ENCODE results near the gene OSBPL1A.

The OSBPL1A gene

GRCh38 chr18:24201699-24202687 lies 195.6 kb downstream of the OSBPL1A start:
- Histone ChIP-seq H3K36me3 (replicated peaks) (no peaks in the 10 kb centered on the region), H3K9me3 (no peaks in the 10 kb centered on the region), H3K27me3 (ENCODE audit: low read depth) (no peaks in the 10 kb centered on the region), H3K4me1 (peaks cover 3% of the 10 kb centered on the region; the same call in 1 of the 2 replicates), H3K4me3 (no peak overlapping the region)
- in situ Hi-C loops (cut with MboI; ENCODE audit: low sequenced_read_pairs) = no loop called here
- no peak for DNase-seq (ENCODE audit: low spot score in 2 of 2)

GRCh38 chr18:24200494-24201290 lies 196.9 kb downstream of the OSBPL1A start:
- no peak overlapping the region for H3K4me3 ChIP-seq
- no peaks in the 10 kb centered on the region for H3K27me3 ChIP-seq (ENCODE audit: low read depth)
- no peaks in the 10 kb centered on the region for H3K36me3 ChIP-seq (replicated peaks)
- H3K9me3 ChIP-seq = no peaks in the 10 kb centered on the region
- H3K4me1 ChIP-seq = peaks cover 3% of the 10 kb centered on the region; the same call in 1 of the 2 replicates
- no peak for DNase-seq (ENCODE audit: low spot score in 2 of 2)
- in situ Hi-C loops (cut with MboI; ENCODE audit: low sequenced_read_pairs) = no loop called here

GRCh38 chr18:24199372-24199962 lies 198.2 kb downstream of the OSBPL1A start:
- Histone ChIP-seq H3K27me3 (ENCODE audit: low read depth) (no peaks in the 10 kb centered on the region), H3K4me3 (no peak overlapping the region), H3K4me1 (no peaks in the 10 kb centered on the region), H3K36me3 (replicated peaks) (no peaks in the 10 kb centered on the region), H3K9me3 (no peaks in the 10 kb centered on the region)
- in situ Hi-C loops (cut with MboI; ENCODE audit: low sequenced_read_pairs) = no loop called here
- DNase-seq (ENCODE audit: low spot score in 2 of 2) = no peak

- Histone ChIP-seq H3K4me3 (no peak overlapping the region), H3K4me1 (no peaks in the 10 kb centered on the region), H3K36me3 (replicated peaks) (no peaks in the 10 kb centered on the region), H3K9me3 (no peaks in the 10 kb centered on the region), H3K27me3 (ENCODE audit: low read depth) (no peaks in the 10 kb centered on the region)
- in situ Hi-C loops (cut with MboI; ENCODE audit: low sequenced_read_pairs) = no loop called here
- DNase-seq (ENCODE audit: low spot score in 2 of 2) = no peak
These were observed 199.2 kb downstream of the OSBPL1A start for GRCh38 chr18:24198461-24198860.

- Histone ChIP-seq H3K4me1 (no peaks in the 10 kb centered on the region), H3K36me3 (replicated peaks) (no peaks in the 10 kb centered on the region), H3K4me3 (no peak overlapping the region), H3K9me3 (no peaks in the 10 kb centered on the region), H3K27me3 (ENCODE audit: low read depth) (no peaks in the 10 kb centered on the region)
- in situ Hi-C loops (cut with MboI; ENCODE audit: low sequenced_read_pairs) = no loop called here
- no peak for DNase-seq (ENCODE audit: low spot score in 2 of 2)
These were observed 200.2 kb downstream of the OSBPL1A start for GRCh38 chr18:24197412-24197811.

- DNase-seq (ENCODE audit: low spot score in 2 of 2) = no peak
- no peaks in the 10 kb centered on the region for H3K36me3 ChIP-seq (replicated peaks)
- H3K4me1 ChIP-seq = no peaks in the 10 kb centered on the region
- H3K27me3 ChIP-seq (ENCODE audit: low read depth) = no peaks in the 10 kb centered on the region
- no peaks in the 10 kb centered on the region for H3K9me3 ChIP-seq
- no peak overlapping the region for H3K4me3 ChIP-seq
- in situ Hi-C loops (cut with MboI; ENCODE audit: low sequenced_read_pairs) = no loop called here
These were observed 200.9 kb downstream of the OSBPL1A start for GRCh38 chr18:24196764-24197163.

GRCh38 chr18:24195296-24196053 lies 202.1 kb downstream of the OSBPL1A start:
- in situ Hi-C loops (cut with MboI; ENCODE audit: low sequenced_read_pairs) = no loop called here
- H3K4me3 ChIP-seq = no peak overlapping the region
- no peaks in the 10 kb centered on the region for H3K27me3 ChIP-seq (ENCODE audit: low read depth)
- no peaks in the 10 kb centered on the region for H3K9me3 ChIP-seq
- H3K36me3 ChIP-seq (replicated peaks) = no peaks in the 10 kb centered on the region
- H3K4me1 ChIP-seq = no peaks in the 10 kb centered on the region
- DNase-seq (ENCODE audit: low spot score in 2 of 2) = no peak

GRCh38 chr18:24190590-24190989 lies 207.0 kb downstream of the OSBPL1A start:
- in situ Hi-C loops (cut with MboI; ENCODE audit: low sequenced_read_pairs) = no loop called here
- Histone ChIP-seq H3K9me3 (no peaks in the 10 kb centered on the region), H3K4me1 (no peaks in the 10 kb centered on the region), H3K4me3 (no peak overlapping the region), H3K27me3 (ENCODE audit: low read depth) (no peaks in the 10 kb centered on the region), H3K36me3 (replicated peaks) (no peaks in the 10 kb centered on the region)
- no peak for DNase-seq (ENCODE audit: low spot score in 2 of 2)

- in situ Hi-C loops (cut with MboI; ENCODE audit: low sequenced_read_pairs) = no loop called here
- no peaks in the 10 kb centered on the region for H3K9me3 ChIP-seq
- no peaks in the 10 kb centered on the region for H3K4me1 ChIP-seq
- DNase-seq (ENCODE audit: low spot score in 2 of 2) = no peak
- no peaks in the 10 kb centered on the region for H3K27me3 ChIP-seq (ENCODE audit: low read depth)
- no peaks in the 10 kb centered on the region for H3K36me3 ChIP-seq (replicated peaks)
- no peak overlapping the region for H3K4me3 ChIP-seq
These were observed 207.8 kb downstream of the OSBPL1A start for GRCh38 chr18:24189664-24190346.

GRCh38 chr18:24189007-24189528 lies 208.6 kb downstream of the OSBPL1A start:
- Histone ChIP-seq H3K9me3 (no peaks in the 10 kb centered on the region), H3K36me3 (replicated peaks) (no peaks in the 10 kb centered on the region), H3K4me1 (no peaks in the 10 kb centered on the region), H3K27me3 (ENCODE audit: low read depth) (no peaks in the 10 kb centered on the region), H3K4me3 (no peak overlapping the region)
- no peak for DNase-seq (ENCODE audit: low spot score in 2 of 2)
- in situ Hi-C loops (cut with MboI; ENCODE audit: low sequenced_read_pairs) = no loop called here

GRCh38 chr18:24188120-24188519 lies 209.5 kb downstream of the OSBPL1A start:
- Histone ChIP-seq H3K9me3 (no peaks in the 10 kb centered on the region), H3K4me3 (no peak overlapping the region), H3K27me3 (ENCODE audit: low read depth) (no peaks in the 10 kb centered on the region), H3K36me3 (replicated peaks) (no peaks in the 10 kb centered on the region), H3K4me1 (no peaks in the 10 kb centered on the region)
- DNase-seq (ENCODE audit: low spot score in 2 of 2) = no peak
- in situ Hi-C loops (cut with MboI; ENCODE audit: low sequenced_read_pairs) = no loop called here

GRCh38 chr18:24187689-24188088 lies 209.9 kb downstream of the OSBPL1A start:
- Histone ChIP-seq H3K9me3 (no peaks in the 10 kb centered on the region), H3K4me1 (no peaks in the 10 kb centered on the region), H3K4me3 (no peak overlapping the region), H3K27me3 (ENCODE audit: low read depth) (no peaks in the 10 kb centered on the region), H3K36me3 (replicated peaks) (no peaks in the 10 kb centered on the region)
- in situ Hi-C loops (cut with MboI; ENCODE audit: low sequenced_read_pairs) = no loop called here
- no peak for DNase-seq (ENCODE audit: low spot score in 2 of 2)
